IgD-negative memory B cell (primary cell): ENCODE results near the gene ITCH. TPM values are rescaled to one million over a fixed set of nuclear protein-coding genes. Genes with fewer than 3 reads are reported as not detected.
"Not testable (repeated sequence)": the region's sequence is repeated elsewhere in the genome, so short reads cannot be mapped to it uniquely, and the experiment has no call there.

Experiments
- H3K27ac Mint-ChIP-seq, 3 donors: one replicate each; pipeline ENCODE4 v1.8.0; 2020 to 2022; ENCODE audit warnings: mild to moderate bottlenecking in 3 of 3, mixed read lengths in 3 of 3, moderate library complexity in 1 of 3
- H3K27me3 Mint-ChIP-seq: one replicate; pipeline ENCODE4 v1.8.0; 2021; ENCODE audit warnings: mixed read lengths
- H3K36me3 Mint-ChIP-seq: one replicate; pipeline ENCODE4 v1.8.0; 2020; ENCODE audit warnings: mild to moderate bottlenecking, mixed read lengths
- H3K4me1 Mint-ChIP-seq, 3 donors: one replicate each; pipeline ENCODE4 v1.8.0; 2020 to 2022; ENCODE audit warnings: mixed read lengths in 3 of 3, mild to moderate bottlenecking in 1 of 3
- H3K4me3 Mint-ChIP-seq, 4 donors: one replicate each; pipeline ENCODE4 v1.8.0; 2020 to 2022; ENCODE audit warnings: mild to moderate bottlenecking in 4 of 4, mixed read lengths in 4 of 4, moderate library complexity in 3 of 4
- H3K9me3 Mint-ChIP-seq, 3 donors: one replicate each; pipeline ENCODE4 v1.8.0; 2020 to 2021; ENCODE audit warnings: mixed read lengths in 3 of 3, mild to moderate bottlenecking in 1 of 3
- polyA plus RNA-seq: library from polyadenylated mRNA; unstranded; fragments of 300-500 nt; fragmentation: Illumina TruSeq; gene quantifications from one replicate; pipeline ENCODE4 v1.2.3, GENCODE V29; 2021

The ITCH gene
- 33.7 TPM for polyA plus RNA-seq

DNA sequence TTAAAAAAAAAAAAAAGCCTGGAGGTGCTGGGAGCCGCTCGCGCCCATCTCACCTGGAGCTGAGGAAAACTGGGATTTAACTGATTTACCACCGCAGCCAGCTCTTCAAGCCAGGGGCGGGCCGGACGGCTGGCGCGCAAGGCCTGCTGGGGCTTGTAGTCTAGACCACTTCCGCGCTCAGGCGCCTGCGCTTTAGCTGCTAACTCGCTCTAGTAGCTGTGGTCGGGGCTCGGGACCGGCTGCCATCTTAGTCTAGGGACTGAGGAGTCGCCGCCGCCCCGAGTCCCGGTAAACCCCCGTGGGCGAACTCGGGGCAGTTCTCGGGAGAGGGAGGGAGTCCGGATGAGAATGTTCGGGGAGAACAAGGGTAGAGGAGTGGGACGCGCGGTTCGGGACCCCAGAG lies at the start of gene ITCH:
Gene ITCH, plus strand, starts transcription at position 212 of the 403 bp plus-strand sequence. CDS start 30,539 bp downstream, outside the sequence.
- no peaks in the 10 kb centered on the region for H3K9me3 Mint-ChIP-seq
- peak within 1 kb of the TSS; percentile 93 to 99 (median 96) for H3K4me3 Mint-ChIP-seq
- no peaks in the 10 kb centered on the region for H3K27me3 Mint-ChIP-seq
- H3K27ac Mint-ChIP-seq, result peak within 1 kb of the TSS; percentile 89 to 99 (median 99)
- H3K4me1 Mint-ChIP-seq, result peaks cover 23 to 33% (median 32%) of the 10 kb centered on the region in 3 donors
- peaks cover 14% of the 10 kb centered on the region for H3K36me3 Mint-ChIP-seq

DNA sequence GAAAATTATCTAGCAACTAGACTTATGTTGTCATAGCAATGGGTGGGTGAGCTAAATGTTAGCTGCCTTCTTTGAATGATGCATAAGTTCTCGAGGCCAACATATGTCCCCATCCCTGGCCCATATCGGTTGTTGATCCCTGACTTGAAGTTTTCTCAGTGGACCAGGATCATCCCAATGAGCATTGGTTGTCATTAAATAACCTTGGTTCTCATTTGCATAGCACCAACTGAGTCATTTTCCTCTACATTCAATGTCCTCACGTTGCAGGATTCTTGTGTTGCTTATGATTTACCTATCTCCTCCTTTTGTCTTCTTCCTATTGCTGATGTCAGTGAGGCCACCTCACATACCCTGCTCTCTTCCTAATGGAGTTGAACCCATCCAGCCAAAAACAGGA lies 47.8 kb upstream of the ITCH start:
- Mint-ChIP-seq H3K36me3 (no peaks in the 10 kb centered on the region), H3K27ac (no peak overlapping the region), H3K4me1 (peaks cover 7 to 11% (median 7%) of the 10 kb centered on the region in 3 donors), H3K27me3 (peaks cover 15% of the 10 kb centered on the region), H3K4me3 (no peak overlapping the region), H3K9me3 (no peaks in the 10 kb centered on the region)

DNA sequence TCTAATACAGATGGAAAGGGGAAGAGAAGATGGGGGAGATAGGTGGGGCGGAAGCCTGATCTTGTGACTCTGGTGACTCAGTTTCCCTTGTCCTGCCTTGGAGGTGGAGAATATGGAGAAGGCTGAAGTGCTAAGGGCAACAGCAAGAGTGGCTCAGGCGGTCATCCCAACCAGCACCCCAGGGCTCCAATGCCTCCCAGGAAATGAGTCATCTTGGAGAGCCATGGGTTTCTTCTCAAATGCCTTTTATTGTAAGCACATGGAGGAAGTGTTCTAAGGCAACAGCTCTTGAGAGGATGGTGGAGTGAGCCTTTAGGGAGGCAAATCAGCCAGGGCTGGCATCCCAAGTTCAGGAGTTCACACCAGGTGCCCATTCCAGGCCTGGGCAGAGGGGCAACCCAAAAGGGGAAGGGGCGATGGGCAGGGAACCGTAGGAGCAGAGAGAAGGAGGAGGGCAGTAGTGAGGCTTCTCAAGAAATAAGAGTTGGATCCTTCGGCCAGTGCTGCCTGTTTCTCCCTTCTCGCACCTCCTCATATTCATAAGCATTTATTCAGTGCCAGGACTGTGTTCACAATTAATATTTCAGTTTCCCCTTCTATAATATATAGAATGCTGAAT lies 46.8 kb upstream of the ITCH start:
- Mint-ChIP-seq H3K27me3 (peaks cover 12% of the 10 kb centered on the region), H3K9me3 (no peaks in the 10 kb centered on the region), H3K4me1 (peaks cover 5 to 11% (median 7%) of the 10 kb centered on the region in 3 donors), H3K36me3 (no peaks in the 10 kb centered on the region), H3K4me3 (no peak overlapping the region), H3K27ac (no peak overlapping the region)

DNA sequence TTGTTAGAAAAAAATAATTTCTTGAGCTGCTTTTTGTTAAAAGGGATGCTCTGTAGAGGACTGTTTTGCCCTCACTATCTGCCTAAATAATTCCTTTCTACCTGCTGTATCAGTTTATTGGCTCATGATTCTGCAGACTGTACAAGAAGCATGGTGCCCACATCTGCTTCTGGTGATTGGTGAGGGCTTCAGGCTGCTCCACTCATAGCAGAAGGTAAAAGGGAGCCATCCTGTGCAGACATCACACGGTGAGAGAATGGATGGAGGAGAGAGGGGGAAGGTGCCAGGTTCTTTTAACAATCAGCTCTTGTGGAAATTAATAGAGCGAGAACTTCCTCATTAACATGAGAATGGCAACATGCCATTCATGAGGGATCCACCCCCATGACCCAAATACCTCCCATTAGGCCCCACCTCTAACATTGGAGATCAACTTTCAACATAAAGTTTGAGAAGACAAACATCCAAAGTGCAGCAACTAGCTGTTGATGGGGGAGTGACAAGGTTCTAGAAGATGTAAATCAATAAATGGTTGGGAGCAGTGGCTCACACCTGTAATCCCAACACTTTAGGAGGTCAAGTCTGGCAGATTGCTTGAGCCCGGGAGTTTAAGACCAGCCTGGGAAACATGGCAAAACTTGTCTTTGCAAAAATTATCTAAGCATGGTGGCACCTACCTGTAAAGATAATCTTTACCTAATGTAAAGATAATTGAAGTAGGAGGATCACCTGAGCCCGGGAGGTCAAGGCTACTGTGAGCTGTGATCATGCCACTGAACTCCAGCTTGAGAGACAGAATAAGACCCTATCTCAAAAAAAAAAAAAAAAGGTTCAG lies 44.2 kb upstream of the ITCH start:
- H3K4me3 Mint-ChIP-seq, result no peak overlapping the region
- no peaks in the 10 kb centered on the region for H3K9me3 Mint-ChIP-seq
- no peak overlapping the region for H3K27ac Mint-ChIP-seq
- H3K4me1 Mint-ChIP-seq, result peaks cover 0 to 3% (median 2%) of the 10 kb centered on the region in 3 donors
- no peaks in the 10 kb centered on the region for H3K27me3 Mint-ChIP-seq
- no peaks in the 10 kb centered on the region for H3K36me3 Mint-ChIP-seq

DNA sequence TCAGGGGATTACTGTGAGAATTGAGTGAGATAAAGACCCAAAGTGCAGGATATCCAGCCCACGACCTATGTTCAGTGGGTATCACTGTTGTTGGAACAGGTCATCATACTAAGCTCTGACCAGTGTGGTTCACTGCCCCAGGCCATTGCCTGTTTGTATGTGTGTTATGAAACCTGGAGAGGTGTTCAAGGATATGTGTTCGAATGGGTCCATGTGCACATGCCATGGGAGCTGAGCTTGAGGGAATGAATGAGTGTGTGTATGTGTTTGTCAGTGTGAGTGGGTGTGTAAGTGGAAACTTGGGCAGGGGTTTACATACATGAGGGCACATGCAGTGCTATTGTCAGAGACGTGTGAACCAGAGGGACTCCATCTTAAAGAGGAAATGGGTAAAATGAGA lies 42.2 kb upstream of the ITCH start:
- peak overlapping the region in 1 of 3 donors; percentile 2 for H3K27ac Mint-ChIP-seq
- H3K9me3 Mint-ChIP-seq, result no peaks in the 10 kb centered on the region
- H3K4me3 Mint-ChIP-seq, result no peak overlapping the region
- H3K4me1 Mint-ChIP-seq, result peaks cover 0 to 3% (median 2%) of the 10 kb centered on the region in 3 donors
- no peaks in the 10 kb centered on the region for H3K36me3 Mint-ChIP-seq
- H3K27me3 Mint-ChIP-seq, result peaks cover 5% of the 10 kb centered on the region

DNA sequence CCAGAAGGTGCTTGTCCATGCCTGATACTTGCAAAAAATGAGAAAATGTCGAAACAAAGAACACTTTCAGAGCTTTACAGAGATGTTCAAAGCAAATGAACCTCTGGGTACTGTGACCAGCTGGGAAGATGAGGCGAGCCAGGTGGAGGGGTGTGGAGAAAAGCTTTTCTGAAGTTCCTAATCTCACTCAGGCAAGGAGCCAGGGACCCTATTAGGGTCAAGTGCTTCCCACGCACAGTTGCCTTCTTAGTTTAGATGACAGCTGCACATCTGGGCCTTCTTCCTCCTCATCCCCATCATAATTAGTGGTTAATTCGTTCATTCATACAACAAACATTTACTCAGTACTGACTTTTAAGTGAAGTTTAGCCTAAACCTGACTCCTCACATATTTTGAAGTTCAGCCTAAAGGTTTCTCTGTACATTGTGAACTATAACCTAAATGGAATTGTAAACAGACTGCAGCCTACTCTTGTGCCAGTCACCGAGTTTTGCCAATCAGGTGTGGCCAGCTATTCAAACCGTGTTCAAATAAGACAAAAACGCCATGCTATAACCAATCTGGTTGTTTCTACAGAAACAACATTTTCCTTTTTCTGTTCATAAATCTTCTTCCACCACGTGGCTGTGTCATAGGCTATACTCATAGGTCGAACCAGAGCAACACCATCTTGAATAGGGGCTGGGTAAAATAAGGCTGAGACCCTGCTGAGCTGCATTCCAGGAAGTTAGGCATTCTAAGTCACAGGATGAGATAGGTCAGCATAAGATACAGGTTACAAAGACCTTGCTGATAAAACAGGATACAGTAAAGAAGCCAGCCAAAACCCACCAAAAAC lies 40.6 kb upstream of the ITCH start:
- peak overlapping the region in 1 of 3 donors; percentile 14 for H3K27ac Mint-ChIP-seq
- no peak overlapping the region for H3K4me3 Mint-ChIP-seq
- peaks cover 5% of the 10 kb centered on the region for H3K27me3 Mint-ChIP-seq

DNA sequence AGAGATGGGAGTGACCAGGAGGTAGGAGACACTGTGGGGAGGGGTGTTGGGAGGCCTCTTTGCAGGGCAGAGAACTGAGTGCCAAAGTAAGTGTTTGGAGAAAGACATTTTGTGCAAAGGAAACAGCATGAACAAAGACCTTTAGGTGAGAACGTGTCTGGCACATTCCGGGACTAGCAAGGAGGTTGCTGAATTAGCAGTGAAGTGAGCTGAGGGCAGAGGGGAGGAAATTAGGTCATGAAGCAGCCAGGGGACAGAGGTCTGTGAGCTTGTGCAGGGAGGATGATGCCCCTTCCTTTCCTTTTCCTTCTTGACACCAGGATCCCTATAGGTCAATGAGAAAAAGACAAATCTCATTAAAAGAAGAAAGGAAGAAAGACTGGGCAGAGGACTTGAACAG lies 38.5 kb upstream of the ITCH start:
- H3K27me3 Mint-ChIP-seq, result peaks cover 6% of the 10 kb centered on the region
- peaks cover 0 to 1% (median 0%) of the 10 kb centered on the region in 3 donors for H3K4me1 Mint-ChIP-seq
- H3K4me3 Mint-ChIP-seq, result no peak overlapping the region
- no peaks in the 10 kb centered on the region for H3K9me3 Mint-ChIP-seq
- H3K27ac Mint-ChIP-seq, result peak overlapping the region in 1 of 3 donors; percentile 14
- H3K36me3 Mint-ChIP-seq, result peaks cover 2% of the 10 kb centered on the region

More for the DNA sequence above, 40.6 kb upstream of the ITCH start:
- no peaks in the 10 kb centered on the region for H3K9me3 Mint-ChIP-seq
- peaks cover 0 to 3% (median 2%) of the 10 kb centered on the region in 3 donors for H3K4me1 Mint-ChIP-seq
- H3K36me3 Mint-ChIP-seq, result no peaks in the 10 kb centered on the region

DNA sequence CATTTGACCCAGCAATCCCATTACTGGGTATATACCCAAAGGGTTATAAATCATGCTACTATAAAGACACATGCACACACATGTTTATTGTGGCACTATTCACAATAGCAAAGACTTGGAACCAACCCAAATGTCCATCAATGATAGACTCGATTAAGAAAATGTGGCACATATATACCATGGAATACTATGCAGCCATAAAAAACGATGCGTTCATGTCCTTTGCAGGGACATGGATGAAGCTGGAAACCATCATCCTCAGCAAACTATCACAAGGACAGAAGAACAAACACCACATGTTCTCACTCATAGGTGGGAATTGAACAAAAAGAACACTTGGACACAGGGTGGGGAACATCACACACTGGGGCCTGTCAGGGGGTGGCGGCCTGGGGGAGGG lies 34.9 kb upstream of the ITCH start:
- not testable (repeated sequence) for H3K4me1 Mint-ChIP-seq, H3K36me3 Mint-ChIP-seq, H3K4me3 Mint-ChIP-seq, H3K9me3 Mint-ChIP-seq, H3K27me3 Mint-ChIP-seq, H3K27ac Mint-ChIP-seq

DNA sequence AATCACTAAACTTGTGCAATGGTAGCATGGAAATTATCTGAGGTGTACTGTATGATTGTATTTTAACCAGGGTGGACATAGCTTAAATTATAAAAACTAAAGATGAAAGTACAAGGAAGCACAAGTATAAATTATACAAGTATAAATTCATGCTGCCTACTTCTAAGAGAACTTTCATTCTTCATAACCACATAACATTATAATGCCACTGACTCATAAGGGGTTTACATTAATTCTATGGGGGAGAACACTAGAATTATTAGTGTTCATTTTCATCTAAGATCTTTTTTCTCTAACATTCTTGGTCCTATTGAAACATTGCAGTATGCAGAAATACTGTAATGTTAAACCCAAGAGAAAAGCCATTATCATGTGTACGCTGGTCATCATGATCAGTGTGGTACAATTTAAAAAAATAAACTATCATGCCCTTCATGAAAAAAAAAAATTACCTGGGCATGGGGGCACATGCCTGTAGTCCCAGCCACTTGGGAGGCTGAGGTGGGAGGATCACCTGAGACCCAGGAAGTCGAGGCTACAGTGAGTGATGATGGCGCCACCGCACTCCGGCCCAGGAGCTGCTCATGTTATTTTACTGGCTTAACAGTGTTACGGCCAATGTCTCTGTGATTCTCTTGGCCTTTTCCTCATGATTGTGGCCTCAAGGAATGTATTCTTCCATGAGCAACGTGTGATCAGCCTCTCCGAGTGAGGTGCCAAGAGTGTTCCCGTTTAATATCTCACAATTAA lies 34.0 kb upstream of the ITCH start:
- Mint-ChIP-seq H3K4me3 (no peak overlapping the region), H3K27me3 (peaks cover 6% of the 10 kb centered on the region), H3K27ac (no peak overlapping the region), H3K36me3 (peaks cover 2% of the 10 kb centered on the region), H3K9me3 (no peaks in the 10 kb centered on the region), H3K4me1 (peaks cover 0 to 1% (median 0%) of the 10 kb centered on the region in 3 donors)

DNA sequence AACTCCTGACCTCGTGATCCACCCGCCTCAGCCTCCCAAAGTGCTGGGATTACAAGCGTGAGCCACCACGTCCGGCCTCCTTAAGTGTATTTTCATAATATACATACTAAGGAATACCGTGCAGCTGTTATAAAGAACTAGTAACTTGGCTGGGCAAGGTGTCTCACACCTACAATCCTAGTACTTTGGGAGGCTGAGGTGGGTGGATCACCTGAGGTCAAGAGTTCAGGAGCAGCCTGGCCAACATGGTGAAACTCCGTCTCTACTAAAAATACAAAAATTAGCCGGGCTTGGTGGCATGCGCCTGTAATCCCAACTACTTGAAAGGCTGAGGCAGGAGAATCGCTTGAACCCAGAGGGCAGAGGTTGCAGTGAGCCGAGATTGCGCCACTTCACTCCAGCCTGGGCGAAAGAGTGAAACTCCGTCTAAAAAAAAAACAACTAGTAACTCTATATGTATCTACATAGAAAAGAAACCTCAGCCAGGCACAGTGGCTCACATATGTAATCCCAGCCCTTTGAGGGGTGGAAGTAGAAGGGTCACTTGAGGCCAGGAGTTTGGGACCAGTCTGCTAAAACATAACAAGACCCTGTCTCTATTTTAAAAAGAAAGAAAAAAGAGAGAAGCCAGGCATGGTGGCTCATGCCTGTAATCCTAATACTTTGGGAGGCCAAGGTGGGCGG lies 32.1 kb upstream of the ITCH start:
- not testable (repeated sequence) for H3K4me3 Mint-ChIP-seq, H3K27ac Mint-ChIP-seq

DNA sequence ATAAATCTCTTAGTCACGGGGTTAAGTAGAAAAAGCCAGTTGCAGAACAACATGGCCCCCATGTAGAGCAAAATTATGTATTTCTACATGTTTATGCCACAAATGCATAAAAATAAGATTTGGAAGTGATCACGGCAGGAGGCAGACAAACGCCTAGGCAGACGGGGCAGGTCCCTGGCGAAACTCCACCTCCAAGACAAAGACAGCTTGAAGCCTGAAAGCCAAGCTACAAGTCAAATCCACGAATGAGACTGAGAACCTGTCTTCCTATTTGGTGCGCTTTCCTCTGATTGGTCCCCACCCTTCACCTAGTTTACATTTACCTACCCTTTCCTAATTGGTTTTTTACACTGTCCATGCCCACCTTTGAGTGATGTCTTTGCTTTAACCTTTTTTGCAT lies 31.2 kb upstream of the ITCH start:
- Mint-ChIP-seq H3K27me3 (peaks cover 1% of the 10 kb centered on the region), H3K9me3 (no peaks in the 10 kb centered on the region)

More for the DNA sequence above, 32.1 kb upstream of the ITCH start:
- H3K4me1 Mint-ChIP-seq, H3K27me3 Mint-ChIP-seq, H3K36me3 Mint-ChIP-seq, H3K9me3 Mint-ChIP-seq: not testable (repeated sequence)

DNA sequence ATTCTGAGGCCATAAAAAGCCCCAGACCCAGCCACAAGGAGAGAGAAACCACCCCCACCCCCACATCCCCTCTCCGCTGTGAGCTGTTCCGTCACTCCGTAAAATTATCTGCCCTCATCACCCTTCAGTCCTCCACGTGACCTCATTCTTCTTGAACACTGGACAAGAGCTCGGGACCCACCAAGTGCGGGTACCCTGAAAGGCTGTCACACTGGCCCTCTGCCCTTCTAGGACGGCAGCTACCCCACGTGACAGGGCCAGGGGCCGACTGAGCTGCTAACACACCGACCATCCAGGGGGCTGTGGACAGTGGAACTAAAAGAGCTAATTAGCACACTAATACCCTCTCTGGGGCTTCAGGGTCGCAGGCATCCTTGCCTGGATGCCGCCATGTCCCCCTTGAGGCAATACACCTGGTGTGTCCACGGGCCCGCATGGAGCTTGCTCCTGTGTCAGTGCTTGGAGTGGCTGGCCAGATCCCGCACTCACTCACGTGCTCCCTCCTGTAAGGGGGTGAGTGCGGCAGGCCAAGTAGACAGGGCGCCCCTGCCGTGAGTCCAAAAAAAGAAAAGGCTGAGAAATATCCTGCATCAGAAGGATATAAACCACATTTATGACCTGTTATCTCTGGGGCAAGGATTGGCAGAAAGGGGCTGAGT lies 30.7 kb upstream of the ITCH start:
- H3K27ac Mint-ChIP-seq, result peak overlapping the region in 1 of 3 donors; percentile 66

More for the DNA sequence above, 31.2 kb upstream of the ITCH start:
- H3K36me3 Mint-ChIP-seq, result peaks cover 2% of the 10 kb centered on the region
- H3K27ac Mint-ChIP-seq, result peak overlapping the region in 1 of 3 donors; percentile 66
- H3K4me3 Mint-ChIP-seq, result no peak overlapping the region
- H3K4me1 Mint-ChIP-seq, result peaks cover 0 to 3% (median 2%) of the 10 kb centered on the region in 3 donors

DNA sequence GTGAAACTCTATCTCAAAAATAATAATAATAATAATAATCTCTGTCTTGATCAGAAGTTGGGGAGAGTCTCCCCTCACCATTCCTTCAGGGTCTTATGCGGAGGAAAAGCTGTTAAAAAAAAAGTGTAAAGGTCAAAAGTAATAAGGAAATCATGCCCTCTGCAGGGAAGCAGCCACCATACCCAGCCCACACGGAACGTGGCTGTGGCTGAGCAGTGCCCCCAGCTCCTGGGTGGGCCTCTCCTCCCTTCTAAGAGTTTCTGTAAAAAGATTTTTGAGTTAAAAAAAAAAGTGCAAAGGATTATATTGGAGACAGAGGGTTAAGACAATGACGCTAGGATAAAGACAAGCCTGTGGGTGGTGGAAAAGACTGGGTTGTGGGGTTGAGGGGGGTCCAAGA lies 29.3 kb upstream of the ITCH start:
- H3K9me3 Mint-ChIP-seq, result no peaks in the 10 kb centered on the region
- no peaks in the 10 kb centered on the region for H3K27me3 Mint-ChIP-seq
- H3K27ac Mint-ChIP-seq, result no peak overlapping the region
- peaks cover 11 to 13% (median 13%) of the 10 kb centered on the region in 3 donors for H3K4me1 Mint-ChIP-seq
- no peak overlapping the region for H3K4me3 Mint-ChIP-seq
- no peaks in the 10 kb centered on the region for H3K36me3 Mint-ChIP-seq

More for the DNA sequence above, 30.7 kb upstream of the ITCH start:
- Mint-ChIP-seq H3K36me3 (peaks cover 2% of the 10 kb centered on the region), H3K27me3 (peaks cover 1% of the 10 kb centered on the region), H3K4me1 (peaks cover 0 to 6% (median 5%) of the 10 kb centered on the region in 3 donors), H3K9me3 (no peaks in the 10 kb centered on the region), H3K4me3 (no peak overlapping the region)
